ENCODE results near the gene HEATR5A. TPM values are rescaled to one million over a fixed set of nuclear protein-coding genes. Genes with fewer than 3 reads are reported as not detected.

The HEATR5A gene
- total and polyA plus RNA-seq, 10 donors: 4.4 to 52.2 (median 33.3) TPM

DNA sequence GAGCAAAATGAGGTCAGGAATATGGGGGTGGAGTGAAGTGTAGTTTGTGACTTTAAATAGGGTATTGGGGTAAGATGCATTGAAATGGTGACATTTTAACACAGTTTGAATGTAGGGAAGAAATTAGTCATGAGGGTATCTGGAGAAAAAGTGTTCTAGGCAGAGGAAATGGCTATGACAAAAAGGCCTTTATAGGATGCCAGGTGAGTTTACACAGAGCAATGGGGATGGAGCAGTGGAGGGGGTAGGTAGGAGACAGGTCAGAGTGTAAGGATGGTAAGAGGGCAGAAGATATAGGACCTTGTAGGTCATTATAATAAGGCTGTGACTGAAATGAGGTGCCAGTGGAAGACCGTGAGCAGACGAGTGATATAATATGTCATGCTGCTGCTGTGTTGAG is 30.4 kb downstream of the HEATR5A start:
- no peak for DNase-seq
- TF ChIP-seq POLR2A (IDR thresholded peaks at IDR 0.05): no peak
- no peak for TF ChIP-seq POLR2AphosphoS5 (IDR thresholded peaks at IDR 0.05)
- TF ChIP-seq, protein P1, sequence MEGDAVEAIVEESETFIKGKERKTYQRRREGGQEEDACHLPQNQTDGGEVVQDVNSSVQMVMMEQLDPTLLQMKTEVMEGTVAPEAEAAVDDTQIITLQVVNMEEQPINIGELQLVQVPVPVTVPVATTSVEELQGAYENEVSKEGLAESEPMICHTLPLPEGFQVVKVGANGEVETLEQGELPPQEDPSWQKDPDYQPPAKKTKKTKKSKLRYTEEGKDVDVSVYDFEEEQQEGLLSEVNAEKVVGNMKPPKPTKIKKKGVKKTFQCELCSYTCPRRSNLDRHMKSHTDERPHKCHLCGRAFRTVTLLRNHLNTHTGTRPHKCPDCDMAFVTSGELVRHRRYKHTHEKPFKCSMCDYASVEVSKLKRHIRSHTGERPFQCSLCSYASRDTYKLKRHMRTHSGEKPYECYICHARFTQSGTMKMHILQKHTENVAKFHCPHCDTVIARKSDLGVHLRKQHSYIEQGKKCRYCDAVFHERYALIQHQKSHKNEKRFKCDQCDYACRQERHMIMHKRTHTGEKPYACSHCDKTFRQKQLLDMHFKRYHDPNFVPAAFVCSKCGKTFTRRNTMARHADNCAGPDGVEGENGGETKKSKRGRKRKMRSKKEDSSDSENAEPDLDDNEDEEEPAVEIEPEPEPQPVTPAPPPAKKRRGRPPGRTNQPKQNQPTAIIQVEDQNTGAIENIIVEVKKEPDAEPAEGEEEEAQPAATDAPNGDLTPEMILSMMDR (IDR thresholded peaks at IDR 0.05 in 8 of 11, conservative IDR thresholded peaks at IDR 0.05 in 3 of 11): no peak
- Histone ChIP-seq H3K27me3 (replicated peaks in 1 of 7) (no peaks in the 10 kb centered on the region), H3K4me1 (peaks cover 0 to 8% (median 3%) of the 10 kb centered on the region in 6 donors), H3K4me3 (no peak overlapping the region), H3K27ac (no peak overlapping the region), H3K36me3 (peaks cover 4 to 88% (median 30%) of the 10 kb centered on the region in 6 donors), H3K9me3 (no peaks in the 10 kb centered on the region)
- 90 to 97% (median 94%) methylated on average over 2 of the region's 2 CpGs for WGBS, 5 donors
- intact Hi-C loops (cut with DNase I; ENCODE audit: low total_unique reads): no loop called here

DNA sequence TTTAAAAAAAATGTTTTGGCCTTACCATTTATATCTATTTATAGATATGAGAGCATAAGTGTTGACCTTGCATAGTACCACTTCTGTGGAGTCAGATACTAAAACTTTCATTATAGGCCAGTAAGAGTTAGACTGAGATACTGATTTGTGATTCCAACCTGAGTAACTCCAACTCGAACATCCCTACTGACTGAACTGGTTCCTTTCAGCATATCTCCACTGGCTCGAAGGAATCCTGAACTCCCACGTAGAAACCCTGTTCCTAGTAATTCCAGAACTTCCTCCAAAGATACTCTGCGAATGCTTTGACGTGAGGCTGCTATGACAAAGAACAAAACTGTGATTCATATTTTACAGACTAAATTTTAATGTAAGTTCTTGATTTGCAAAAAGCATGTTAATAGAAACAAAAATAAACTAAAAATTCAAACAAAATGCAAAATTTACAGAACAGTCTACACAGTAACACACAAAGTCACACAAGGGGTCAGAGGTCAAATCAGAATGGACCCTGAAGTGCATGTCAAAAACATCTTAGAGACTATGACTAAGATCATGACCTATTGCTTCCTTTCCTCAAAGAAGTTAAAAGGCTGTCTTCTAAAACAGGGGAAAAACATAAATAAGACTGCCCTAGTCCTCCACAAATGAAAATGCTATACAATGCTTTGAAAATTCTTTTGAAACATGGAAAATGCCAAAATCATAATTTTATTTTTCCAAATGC is 31.5 kb downstream of the HEATR5A start:
- no peak for DNase-seq
- no peaks in the 10 kb centered on the region for H3K27me3 ChIP-seq (replicated peaks in 1 of 7)
- peaks cover 0 to 8% (median 3%) of the 10 kb centered on the region in 6 donors for H3K4me1 ChIP-seq
- H3K27ac ChIP-seq: peak overlapping the region in 4 of 8 donors; percentile 3 to 37 (median 6)
- peaks cover 2 to 88% (median 25%) of the 10 kb centered on the region in 6 donors for H3K36me3 ChIP-seq
- WGBS, 5 donors: 51 to 64% (median 59%) methylated on average over 5 of the region's 5 CpGs
- H3K9me3 ChIP-seq: no peaks in the 10 kb centered on the region
- TF ChIP-seq POLR2A (IDR thresholded peaks at IDR 0.05): no peak
- no peak for TF ChIP-seq POLR2AphosphoS5 (IDR thresholded peaks at IDR 0.05)
- TF ChIP-seq, protein P1 (IDR thresholded peaks at IDR 0.05 in 8 of 11, conservative IDR thresholded peaks at IDR 0.05 in 3 of 11): no peak
- intact Hi-C loops (cut with DNase I; ENCODE audit: low total_unique reads): no loop called here
- H3K4me3 ChIP-seq: no peak overlapping the region

DNA sequence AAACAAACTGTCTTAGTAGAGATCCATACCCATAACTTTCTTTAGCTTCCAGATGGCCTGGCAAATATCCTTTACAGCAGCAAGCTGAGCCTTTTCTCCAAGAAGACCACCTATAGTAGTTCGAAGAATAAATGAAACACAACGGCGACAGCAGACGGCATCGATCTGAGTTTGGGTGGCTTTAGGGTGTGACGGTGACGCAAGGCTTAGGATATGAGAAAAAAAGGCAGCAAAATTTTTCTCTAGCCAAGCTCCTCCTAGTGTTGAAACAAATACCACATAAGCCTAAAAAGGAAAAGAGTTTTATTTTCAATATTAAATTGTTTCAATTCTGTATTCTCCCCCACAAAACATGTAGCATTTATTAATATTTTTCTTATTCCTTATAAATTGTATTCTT is 33.3 kb downstream of the HEATR5A start:
- TF ChIP-seq POLR2AphosphoS5 (IDR thresholded peaks at IDR 0.05) (no peak), POLR2A (IDR thresholded peaks at IDR 0.05) (no peak)
- TF ChIP-seq, protein P1 (IDR thresholded peaks at IDR 0.05 in 8 of 11, conservative IDR thresholded peaks at IDR 0.05 in 3 of 11): no peak
- Histone ChIP-seq H3K36me3 (peaks cover 0 to 88% (median 20%) of the 10 kb centered on the region in 6 donors), H3K9me3 (no peaks in the 10 kb centered on the region), H3K27ac (no peak overlapping the region), H3K27me3 (replicated peaks in 1 of 7) (no peaks in the 10 kb centered on the region), H3K4me1 (peaks cover 0 to 8% (median 3%) of the 10 kb centered on the region in 6 donors), H3K4me3 (no peak overlapping the region)
- 95 to 99% (median 96%) methylated on average over 7 of the region's 7 CpGs for WGBS, 5 donors
- intact Hi-C loops (cut with DNase I; ENCODE audit: low total_unique reads): no loop called here
- DNase-seq: no peak

DNA sequence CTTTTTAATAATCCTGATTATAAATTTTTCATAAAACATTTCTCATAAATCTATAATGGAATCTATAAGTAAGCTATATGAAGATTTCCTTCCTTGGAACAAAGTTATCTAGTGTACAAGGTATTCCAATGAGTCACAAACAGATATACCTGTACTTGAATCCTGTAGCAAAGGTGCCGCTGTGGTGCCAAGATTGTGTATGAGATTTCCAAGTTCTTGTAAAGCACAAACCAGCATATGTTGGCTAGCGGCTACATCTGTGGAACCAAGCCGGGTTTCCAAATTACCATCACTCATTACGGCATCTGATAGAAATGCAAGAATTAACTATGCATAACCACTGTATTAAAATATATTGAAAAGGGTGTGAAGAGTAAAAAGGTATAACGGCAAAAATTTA is 34.1 kb downstream of the HEATR5A start:
- H3K4me1 ChIP-seq: peaks cover 0 to 8% (median 3%) of the 10 kb centered on the region in 6 donors
- peaks cover 0 to 88% (median 28%) of the 10 kb centered on the region in 6 donors for H3K36me3 ChIP-seq
- H3K4me3 ChIP-seq: no peak overlapping the region
- TF ChIP-seq POLR2A (IDR thresholded peaks at IDR 0.05) (no peak), POLR2AphosphoS5 (IDR thresholded peaks at IDR 0.05) (no peak)
- TF ChIP-seq, protein P1 (IDR thresholded peaks at IDR 0.05 in 8 of 11, conservative IDR thresholded peaks at IDR 0.05 in 3 of 11): no peak
- H3K27me3 ChIP-seq (replicated peaks in 1 of 7): no peaks in the 10 kb centered on the region
- DNase-seq: no peak
- no peaks in the 10 kb centered on the region for H3K9me3 ChIP-seq
- H3K27ac ChIP-seq: no peak overlapping the region
- intact Hi-C loops (cut with DNase I; ENCODE audit: low total_unique reads): no loop called here
- 97 to 99% (median 98%) methylated on average over 5 of the region's 5 CpGs for WGBS, 5 donors
